Measurements from ENCODE around the gene CDR2L.

- TF ChIP-seq CTCF (IDR thresholded peaks at IDR 0.05) = no peak
- TF ChIP-seq POLR2A (IDR thresholded peaks at IDR 0.05) = no peak
Measured at GRCh38 chr17:74963656-74964055, 23.8 kb upstream of the CDR2L start.
